Measurements from ENCODE around the gene IFT81. TPM values are rescaled to one million over a fixed set of nuclear protein-coding genes. Genes with fewer than 3 reads are reported as not detected.

The IFT81 gene
- total and polyA plus RNA-seq, 2 of the 13 experiments (the other 11 are each of a cell fraction or from before 2014, with no cell fraction given), result 4.2 to 13.0 TPM

DNA sequence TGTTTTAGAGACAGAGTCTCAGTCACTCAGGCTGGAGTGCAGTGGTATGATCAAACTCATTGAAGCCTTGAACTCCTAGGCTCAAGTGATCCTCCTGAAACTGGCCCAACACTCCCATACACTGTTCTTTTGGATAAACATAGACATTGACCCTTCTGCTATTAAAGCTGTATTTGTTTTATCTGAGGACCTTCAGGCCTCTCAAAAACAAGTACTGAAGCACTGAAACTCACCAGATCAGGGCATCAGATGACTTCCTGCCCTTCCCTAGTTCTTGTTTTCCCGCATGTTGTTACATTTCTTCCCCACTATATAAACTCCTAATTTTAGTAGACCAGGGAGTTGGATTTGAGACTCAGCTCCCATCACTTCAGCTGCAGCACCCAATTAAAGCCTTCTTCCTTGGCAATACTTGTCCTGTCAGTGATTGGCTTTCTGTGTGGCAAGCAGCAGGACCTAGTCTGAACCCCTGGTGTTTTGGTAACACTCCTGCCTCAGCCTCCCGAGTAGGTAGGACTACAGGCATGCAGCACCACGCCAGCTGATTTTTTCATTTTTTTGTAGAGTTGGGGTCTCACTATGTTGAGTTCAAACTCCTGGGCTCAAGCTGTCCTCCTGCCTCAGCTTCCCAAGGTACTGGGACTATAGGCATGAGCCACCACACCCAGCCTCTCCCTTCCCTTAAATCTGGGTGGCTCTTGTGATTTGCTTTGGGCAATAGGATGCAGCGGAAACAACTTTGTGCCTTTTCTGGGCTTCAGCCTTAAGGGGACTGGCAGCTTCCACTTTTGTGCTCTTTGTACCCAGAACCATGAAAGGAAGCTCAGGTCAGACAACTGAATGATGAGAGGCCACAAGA is 12.5 kb upstream of the IFT81 start (continued):
- TF ChIP-seq, protein P1, sequence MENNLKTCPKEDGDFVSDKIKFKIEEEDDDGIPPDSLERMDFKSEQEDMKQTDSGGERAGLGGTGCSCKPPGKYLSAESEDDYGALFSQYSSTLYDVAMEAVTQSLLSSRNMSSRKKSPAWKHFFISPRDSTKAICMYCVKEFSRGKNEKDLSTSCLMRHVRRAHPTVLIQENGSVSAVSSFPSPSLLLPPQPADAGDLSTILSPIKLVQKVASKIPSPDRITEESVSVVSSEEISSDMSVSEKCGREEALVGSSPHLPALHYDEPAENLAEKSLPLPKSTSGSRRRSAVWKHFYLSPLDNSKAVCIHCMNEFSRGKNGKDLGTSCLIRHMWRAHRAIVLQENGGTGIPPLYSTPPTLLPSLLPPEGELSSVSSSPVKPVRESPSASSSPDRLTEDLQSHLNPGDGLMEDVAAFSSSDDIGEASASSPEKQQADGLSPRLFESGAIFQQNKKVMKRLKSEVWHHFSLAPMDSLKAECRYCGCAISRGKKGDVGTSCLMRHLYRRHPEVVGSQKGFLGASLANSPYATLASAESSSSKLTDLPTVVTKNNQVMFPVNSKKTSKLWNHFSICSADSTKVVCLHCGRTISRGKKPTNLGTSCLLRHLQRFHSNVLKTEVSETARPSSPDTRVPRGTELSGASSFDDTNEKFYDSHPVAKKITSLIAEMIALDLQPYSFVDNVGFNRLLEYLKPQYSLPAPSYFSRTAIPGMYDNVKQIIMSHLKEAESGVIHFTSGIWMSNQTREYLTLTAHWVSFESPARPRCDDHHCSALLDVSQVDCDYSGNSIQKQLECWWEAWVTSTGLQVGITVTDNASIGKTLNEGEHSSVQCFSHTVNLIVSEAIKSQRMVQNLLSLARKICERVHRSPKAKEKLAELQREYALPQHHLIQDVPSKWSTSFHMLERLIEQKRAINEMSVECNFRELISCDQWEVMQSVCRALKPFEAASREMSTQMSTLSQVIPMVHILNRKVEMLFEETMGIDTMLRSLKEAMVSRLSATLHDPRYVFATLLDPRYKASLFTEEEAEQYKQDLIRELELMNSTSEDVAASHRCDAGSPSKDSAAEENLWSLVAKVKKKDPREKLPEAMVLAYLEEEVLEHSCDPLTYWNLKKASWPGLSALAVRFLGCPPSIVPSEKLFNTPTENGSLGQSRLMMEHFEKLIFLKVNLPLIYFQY (CRISPR knock-in tag; IDR thresholded peaks at IDR 0.05; ENCODE audit: borderline replicate concordance), result peak; percentile 73; the same call in 1 of the 2 replicates
- TF ChIP-seq MAF1 (CRISPR knock-in tag; IDR thresholded peaks at IDR 0.05; ENCODE audit: borderline replicate concordance) (no peak), ZNF674 (CRISPR knock-in tag; IDR thresholded peaks at IDR 0.05; ENCODE audit: low read depth) (no peak), TOPORS (CRISPR knock-in tag; IDR thresholded peaks at IDR 0.05) (no peak), JARID2 (CRISPR knock-in tag; IDR thresholded peaks at IDR 0.05; ENCODE audit: insufficient replicate concordance) (no peak), ZNF543 (CRISPR knock-in tag; IDR thresholded peaks at IDR 0.05) (no peak), ZNF75D (CRISPR knock-in tag; IDR thresholded peaks at IDR 0.05; ENCODE audit: borderline replicate concordance) (no peak), CENPX (CRISPR knock-in tag; IDR thresholded peaks at IDR 0.05) (no peak), SNAPC2 (CRISPR knock-in tag; IDR thresholded peaks at IDR 0.05) (no peak), ZKSCAN8 (CRISPR knock-in tag; IDR thresholded peaks at IDR 0.05; ENCODE audit: borderline replicate concordance) (no peak), FOXM1 (CRISPR knock-in tag; IDR thresholded peaks at IDR 0.05) (no peak), MXI1 (IDR thresholded peaks at IDR 0.05; ENCODE audit: borderline replicate concordance, low read depth, low read length) (no peak; the same call in 2 of the 3 replicates), FOXO1 (CRISPR knock-in tag; IDR thresholded peaks at IDR 0.05) (peak; percentile 81), SOX5 (CRISPR knock-in tag; IDR thresholded peaks at IDR 0.05; ENCODE audit: borderline replicate concordance) (peak; percentile 62; the same call in 1 of the 2 replicates), ZNF788 (CRISPR knock-in tag; IDR thresholded peaks at IDR 0.05; ENCODE audit: borderline replicate concordance) (peak; percentile 78; the same call in 1 of the 2 replicates), ZNF619 (CRISPR knock-in tag; IDR thresholded peaks at IDR 0.05) (no peak), ZNF441 (CRISPR knock-in tag; IDR thresholded peaks at IDR 0.05; ENCODE audit: borderline replicate concordance) (peak; percentile 63; the same call in 1 of the 2 replicates), MTA1 (CRISPR knock-in tag; IDR thresholded peaks at IDR 0.05; ENCODE audit: borderline replicate concordance) (no peak), SAFB2 (CRISPR knock-in tag; IDR thresholded peaks at IDR 0.05; ENCODE audit: borderline replicate concordance, low read depth) (no peak), ZNF230 (CRISPR knock-in tag; IDR thresholded peaks at IDR 0.05) (no peak), ZNF101 (CRISPR knock-in tag; IDR thresholded peaks at IDR 0.05; ENCODE audit: borderline replicate concordance, low read depth) (no peak)
- TF ChIP-seq, protein P2, sequence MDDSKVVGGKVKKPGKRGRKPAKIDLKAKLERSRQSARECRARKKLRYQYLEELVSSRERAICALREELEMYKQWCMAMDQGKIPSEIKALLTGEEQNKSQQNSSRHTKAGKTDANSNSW (CRISPR knock-in tag; IDR thresholded peaks at IDR 0.05; ENCODE audit: borderline replicate concordance), result no peak
- TF ChIP-seq, protein P3, sequence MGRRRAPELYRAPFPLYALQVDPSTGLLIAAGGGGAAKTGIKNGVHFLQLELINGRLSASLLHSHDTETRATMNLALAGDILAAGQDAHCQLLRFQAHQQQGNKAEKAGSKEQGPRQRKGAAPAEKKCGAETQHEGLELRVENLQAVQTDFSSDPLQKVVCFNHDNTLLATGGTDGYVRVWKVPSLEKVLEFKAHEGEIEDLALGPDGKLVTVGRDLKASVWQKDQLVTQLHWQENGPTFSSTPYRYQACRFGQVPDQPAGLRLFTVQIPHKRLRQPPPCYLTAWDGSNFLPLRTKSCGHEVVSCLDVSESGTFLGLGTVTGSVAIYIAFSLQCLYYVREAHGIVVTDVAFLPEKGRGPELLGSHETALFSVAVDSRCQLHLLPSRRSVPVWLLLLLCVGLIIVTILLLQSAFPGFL (CRISPR knock-in tag; IDR thresholded peaks at IDR 0.05), result no peak
- TF ChIP-seq, protein P4, sequence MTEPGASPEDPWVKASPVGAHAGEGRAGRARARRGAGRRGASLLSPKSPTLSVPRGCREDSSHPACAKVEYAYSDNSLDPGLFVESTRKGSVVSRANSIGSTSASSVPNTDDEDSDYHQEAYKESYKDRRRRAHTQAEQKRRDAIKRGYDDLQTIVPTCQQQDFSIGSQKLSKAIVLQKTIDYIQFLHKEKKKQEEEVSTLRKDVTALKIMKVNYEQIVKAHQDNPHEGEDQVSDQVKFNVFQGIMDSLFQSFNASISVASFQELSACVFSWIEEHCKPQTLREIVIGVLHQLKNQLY (CRISPR knock-in tag; IDR thresholded peaks at IDR 0.05), result peak; percentile 62; the same call in 1 of the 2 replicates

Measured in HepG2 (cell line).